Parietal lobe (tissue), 1 donor: ENCODE data around the gene CAMK1G. TPM values are rescaled to one million over a fixed set of nuclear protein-coding genes. Genes with fewer than 3 reads are reported as not detected.

Experiments used
- total RNA-seq: library from RNA; depleted of rRNA; stranded (reverse); fragments of >200 nt; gene quantifications from one replicate; pipeline ENCODE4 v1.2.3, GENCODE V29; 2014

The CAMK1G gene
- 2.8 TPM for total RNA-seq

GRCh38 chr1:209583408-209583807 is at the start of gene CAMK1G:
TSS of gene CAMK1G (plus strand) at chr1:209583714. CDS start at chr1:209594984, 11,270 bp downstream.

GRCh38 chr1:209652121-209652735 is 68.7 kb downstream of the CAMK1G start, which contains the start of gene LAMB3:
TSS of gene LAMB3 (minus strand) at chr1:209652425. CDS start at chr1:209650944, 1,481 bp downstream.

Other genes with a start within 250 kb of the CAMK1G start
- 1.3 TPM for gene LAMB3, start 68.7 kb downstream of the CAMK1G start, total RNA-seq
- gene G0S2, start 91.7 kb downstream of the CAMK1G start, total RNA-seq: 2.2 TPM
- gene HSD11B1, start 121.1 kb downstream of the CAMK1G start, total RNA-seq: not detected
- gene TRAF3IP3, start 172.3 kb downstream of the CAMK1G start, total RNA-seq: not detected
- 2.2 TPM for gene C1orf74, start 200.8 kb downstream of the CAMK1G start, total RNA-seq
- gene IRF6, start 222.4 kb downstream of the CAMK1G start, total RNA-seq: not detected
- gene UTP25, start 244.3 kb downstream of the CAMK1G start, total RNA-seq: 21.9 TPM